Left hindlimb (tissue), 1 donor: ENCODE measurements around the gene RXRB.

ENCODE experiments used
- DNase-seq: peaks from one replicate; pipeline ENCODE4 v3.0.0-alpha.2; 2018

Gene RXRB

GRCh38 chr6:33174784-33175183, 25.7 kb downstream of the RXRB start:
- DNase-seq = no peak

GRCh38 chr6:33173535-33174180, 26.8 kb downstream of the RXRB start:
- no peak for DNase-seq

GRCh38 chr6:33172688-33173534, 27.6 kb downstream of the RXRB start:
- no peak for DNase-seq

GRCh38 chr6:33171880-33172687, 28.4 kb downstream of the RXRB start:
- DNase-seq = no peak

GRCh38 chr6:33171016-33171879, 29.2 kb downstream of the RXRB start:
- DNase-seq = no peak

GRCh38 chr6:33170176-33171015, 30.1 kb downstream of the RXRB start:
- DNase-seq = no peak

DNA sequence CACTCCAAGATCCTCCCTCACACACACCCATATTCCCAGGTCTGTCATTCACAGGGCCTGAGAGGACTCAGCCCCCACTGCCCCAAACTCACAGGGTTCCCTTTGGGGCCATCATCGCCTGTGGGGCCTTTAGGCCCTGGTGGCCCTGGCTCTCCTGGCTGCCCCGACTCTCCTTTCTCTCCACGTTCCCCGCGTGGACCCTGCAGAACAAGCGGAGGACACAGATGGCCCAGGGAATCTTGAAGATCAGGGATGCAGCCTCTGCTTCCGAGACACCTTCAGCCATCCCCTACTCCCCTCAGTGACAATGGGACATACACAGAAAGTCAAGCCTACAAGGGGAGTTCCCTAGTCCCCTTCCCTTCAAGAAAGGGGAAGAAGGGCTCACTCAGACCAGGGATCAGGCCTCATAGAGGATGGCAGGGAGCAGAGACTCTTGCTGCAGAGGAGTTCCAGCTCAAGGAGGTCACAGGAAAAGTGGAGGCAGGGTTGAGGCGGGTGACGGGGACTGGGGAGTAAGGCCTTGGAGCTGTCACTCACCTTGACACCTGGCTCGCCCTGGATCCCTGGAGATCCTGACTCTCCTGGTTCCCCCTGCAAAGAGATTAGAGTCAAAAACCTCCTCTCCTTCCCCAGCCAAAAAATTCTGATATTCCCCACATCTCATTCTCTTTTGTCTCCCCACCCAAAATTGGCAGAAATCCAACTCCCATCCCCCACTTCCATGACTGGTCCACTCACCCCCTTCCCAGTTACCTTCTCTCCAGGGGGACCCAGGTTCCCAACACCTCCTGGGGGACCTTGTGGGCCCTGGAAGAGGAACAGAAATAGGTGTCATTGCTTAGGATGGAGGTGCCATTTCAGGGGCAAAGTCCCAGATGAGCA, 30.9 kb downstream of the RXRB start:
- no peak for DNase-seq

DNA sequence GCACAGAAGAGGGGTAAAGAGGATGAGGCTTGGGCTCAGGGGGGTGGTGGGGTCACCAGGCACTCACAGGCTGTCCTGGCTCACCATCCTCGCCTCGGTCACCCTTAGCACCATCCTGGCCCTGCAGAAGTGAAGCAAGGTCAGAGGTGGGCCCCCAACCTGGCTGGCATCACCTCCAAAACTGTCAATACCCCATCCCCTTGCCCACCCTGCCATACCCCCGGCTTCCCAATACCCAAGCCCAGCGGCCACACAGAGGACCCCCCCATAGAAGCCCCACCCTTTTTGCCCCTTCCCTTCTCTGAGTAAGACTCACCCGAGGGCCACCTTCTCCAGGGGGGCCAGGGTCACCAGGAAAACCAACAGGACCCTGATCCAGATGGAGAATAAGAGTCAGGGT, 31.8 kb downstream of the RXRB start:
- no peak for DNase-seq

DNA sequence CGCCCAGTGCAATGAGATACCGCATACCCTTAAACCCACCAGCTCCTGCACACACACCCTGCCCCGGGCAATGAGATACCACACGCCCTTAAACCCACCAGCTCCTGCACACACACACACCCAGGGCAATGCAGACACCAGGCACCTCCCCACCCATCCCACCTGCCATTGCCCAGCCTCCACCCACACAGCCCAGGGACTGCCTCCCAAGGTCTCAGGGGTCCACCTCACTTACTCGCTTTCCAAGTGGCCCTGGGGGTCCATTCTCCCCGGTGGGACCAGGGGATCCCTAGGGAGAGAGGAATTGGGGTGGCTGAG, 32.2 kb downstream of the RXRB start:
- DNase-seq = no peak

GRCh38 chr6:33167374-33168283, 32.8 kb downstream of the RXRB start:
- DNase-seq = no peak

DNA sequence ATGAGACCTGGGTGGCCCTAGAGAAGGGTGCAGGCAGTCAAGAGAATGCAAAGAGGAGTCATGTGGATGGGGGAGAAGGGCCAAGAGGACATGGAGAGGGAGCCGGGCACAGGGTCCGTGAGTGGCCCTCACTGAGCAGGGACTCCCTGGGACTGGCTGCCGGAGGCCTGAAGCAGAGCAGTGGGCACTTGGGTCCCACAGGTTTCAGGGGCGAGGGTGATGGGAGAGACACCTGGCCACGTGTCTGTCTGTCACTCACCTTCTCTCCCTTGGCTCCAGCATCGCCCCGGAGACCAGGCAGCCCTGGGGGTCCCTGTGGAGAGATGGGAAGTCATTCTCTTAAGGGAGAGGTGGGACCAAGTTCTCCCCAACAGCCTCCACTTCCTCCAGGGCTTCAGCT, 33.7 kb downstream of the RXRB start:
- no peak for DNase-seq

GRCh38 chr6:33166363-33166762, 34.1 kb downstream of the RXRB start:
- no peak for DNase-seq

GRCh38 chr6:33165581-33166258, 34.7 kb downstream of the RXRB start:
- DNase-seq = no peak

- DNase-seq = no peak
Observed at GRCh38 chr6:33164665-33165373, 35.6 kb downstream of the RXRB start.

DNA sequence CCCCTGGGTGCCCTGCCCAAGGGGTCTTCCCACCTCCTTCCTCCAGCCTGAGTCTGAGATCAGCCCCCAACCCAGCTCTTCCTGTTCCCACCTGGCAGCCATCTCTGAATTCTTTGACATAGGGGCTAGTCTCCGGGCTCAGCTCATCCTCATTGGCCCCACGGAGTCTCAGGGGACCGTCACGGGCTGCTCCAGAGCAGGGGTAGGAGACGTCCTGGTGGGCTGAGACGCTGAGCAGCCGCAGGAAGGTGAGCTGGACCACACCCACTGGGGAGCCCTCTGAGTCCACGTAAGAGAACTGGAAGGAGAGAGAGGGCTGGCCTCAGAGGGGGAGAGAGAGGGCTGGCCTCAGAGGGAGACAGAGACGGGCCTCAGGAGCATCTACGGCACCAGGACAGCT, 36.3 kb downstream of the RXRB start:
- DNase-seq = no peak

GRCh38 chr6:33163540-33163939, 36.9 kb downstream of the RXRB start:
- DNase-seq = no peak

DNA sequence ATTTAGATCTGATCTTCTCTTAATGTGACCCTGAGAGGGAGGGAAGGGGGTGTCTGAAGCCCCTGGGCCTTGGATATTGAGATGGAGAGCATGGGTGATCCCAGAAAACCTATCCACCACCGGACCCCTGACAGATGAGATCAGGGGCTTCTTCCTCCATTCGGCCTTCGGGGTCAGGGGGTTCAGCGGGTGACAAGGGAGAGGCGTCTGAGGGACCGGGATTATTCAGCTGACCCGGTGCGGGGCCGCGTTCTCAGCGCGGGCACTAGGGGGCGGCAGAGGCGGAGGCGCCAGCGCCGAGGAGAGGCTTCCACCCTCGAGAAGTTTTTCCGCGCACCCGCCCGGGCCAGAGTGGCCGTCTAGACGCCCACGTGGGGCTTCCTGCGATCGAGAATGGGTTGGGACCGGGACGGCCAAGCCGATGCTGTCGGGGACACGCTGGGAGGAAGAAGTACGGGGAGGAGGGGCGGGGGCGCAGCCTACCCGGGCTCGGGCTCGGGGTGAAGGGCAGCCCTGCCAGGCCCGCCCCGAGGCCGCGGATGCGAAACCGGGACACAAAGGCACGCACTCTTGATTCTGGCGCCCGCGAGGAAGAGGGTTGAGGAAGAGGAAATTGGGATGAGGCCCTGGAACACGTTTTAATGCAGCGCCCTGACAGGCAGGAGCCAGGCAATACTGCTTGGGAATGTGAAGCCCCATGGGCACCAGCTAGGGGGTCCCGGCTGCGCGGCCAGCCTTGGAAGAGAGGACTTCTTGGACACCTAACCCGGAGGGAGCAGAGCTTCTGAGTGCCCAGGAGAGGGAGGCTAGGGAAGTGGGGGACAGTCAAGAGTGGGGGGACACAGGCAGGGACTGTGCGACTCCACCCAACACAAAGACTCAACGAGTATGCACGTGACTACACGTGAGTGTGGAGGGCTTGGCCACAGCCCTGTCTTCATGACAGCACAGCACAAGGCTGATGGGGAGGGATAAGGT, 38.8 kb downstream of the RXRB start:
- DNase-seq = peak; percentile 88
